Fibroblast of lung (primary cell): ENCODE data around the gene ANKZF1. TPM values are rescaled to one million over a fixed set of nuclear protein-coding genes. Genes with fewer than 3 reads are reported as not detected.

Experiments used
- DNase-seq, 2 donors: peaks; one replicate each; pipeline versions ENCODE4 v3.0.0 to v3.0.0-alpha.2; 2010; ENCODE audit warnings: low read depth in 2 of 2
- H2AFZ ChIP-seq: 2 replicates; pipeline ENCODE4 v1.5.1; 2012; ENCODE audit warnings: low read length, control low read depth, inconsistent platforms
- H3K27ac ChIP-seq: 2 replicates; pipeline ENCODE4 v1.5.1; 2011; ENCODE audit warnings: low read length, control low read depth; ENCODE audit not compliant: insufficient read depth
- H3K27me3 ChIP-seq: 2 replicates; pipeline ENCODE4 v1.5.1; 2011; ENCODE audit warnings: mild to moderate bottlenecking, low read length; ENCODE audit not compliant: control insufficient read depth, insufficient read depth
- H3K36me3 ChIP-seq: 2 replicates; pipeline ENCODE4 v1.5.1; 2011; ENCODE audit warnings: low read length; ENCODE audit not compliant: control insufficient read depth, insufficient read depth
- H3K4me1 ChIP-seq: 2 replicates; pipeline ENCODE4 v1.5.1; 2011; ENCODE audit warnings: low read length; ENCODE audit not compliant: control insufficient read depth, insufficient read depth; ENCODE audit errors: extremely low read depth
- H3K4me2 ChIP-seq: 2 replicates; pipeline ENCODE4 v1.5.1; 2011; ENCODE audit warnings: low read length, control low read depth; ENCODE audit not compliant: insufficient read depth; ENCODE audit errors: extremely low read depth
- H3K4me3 ChIP-seq, 4 experiments: fragments of 200-600 bp in 1 of 4; sonication (generic) in 1 of 4; replicated peaks in 1 of 4; 2 replicates each; pipeline ENCODE4 v1.5.1; 2011 to 2016; ENCODE audit warnings: low read length in 4 of 4, low read depth in 3 of 4, mild to moderate bottlenecking in 3 of 4, control low read depth in 2 of 4, inconsistent platforms in 1 of 4, mixed read lengths in 1 of 4; ENCODE audit not compliant: insufficient read depth in 1 of 4; ENCODE audit errors: control extremely low read depth in 1 of 4
- H3K79me2 ChIP-seq: 2 replicates; pipeline ENCODE4 v1.5.1; 2012; ENCODE audit warnings: mild to moderate bottlenecking, low read length, inconsistent platforms; ENCODE audit not compliant: control insufficient read depth, insufficient read depth
- H3K9ac ChIP-seq: 2 replicates; pipeline ENCODE4 v1.5.1; 2011; ENCODE audit warnings: mild to moderate bottlenecking, low read length, control low read depth; ENCODE audit not compliant: insufficient read depth
- H3K9me3 ChIP-seq: 2 replicates; pipeline ENCODE4 v1.5.1; 2012; ENCODE audit warnings: low read depth, low read length; ENCODE audit not compliant: control insufficient read depth, insufficient read depth
- H4K20me1 ChIP-seq: 2 replicates; pipeline ENCODE4 v1.5.1; 2011; ENCODE audit warnings: low read length; ENCODE audit not compliant: control insufficient read depth, insufficient read depth; ENCODE audit errors: extremely low read depth
- CTCF ChIP-seq, 2 donors: IDR thresholded peaks in 1 of 2; conservative IDR thresholded peaks in 1 of 2; 1 replicate in 1 of 2; 2 replicates in 1 of 2; pipeline ENCODE4 v1.5.1; 2011 to 2012; ENCODE audit warnings: low read length in 2 of 2, control low read depth in 1 of 2, inconsistent platforms in 1 of 2, low read depth in 1 of 2, mild to moderate bottlenecking in 1 of 2
- EZH2 ChIP-seq: IDR thresholded peaks from 2 replicates; pipeline ENCODE4 v1.5.1; 2012; ENCODE audit warnings: low read length, control low read depth, mild to moderate bottlenecking; ENCODE audit errors: missing control alignments
- polyA plus RNA-seq, 2 donors: library from polyadenylated mRNA; depleted of rRNA in 1 of 2; stranded (reverse) in 1 of 2; unstranded in 1 of 2; fragments of >200 nt; gene quantifications; 2 replicates each; pipeline ENCODE4 v1.2.1, GENCODE V29; 2011 to 2012; ENCODE audit warnings: missing spikeins in 1 of 2
- total RNA-seq: library from RNA; depleted of rRNA; stranded (reverse); fragments of >200 nt; gene quantifications from 2 replicates; pipeline ENCODE4 v1.2.1, GENCODE V29; 2014

ANKZF1 gene
- total and polyA plus RNA-seq, 2 donors (not counting 1 experiment from before 2014, with no cell fraction given) = 13.2 to 32.7 TPM

- Histone ChIP-seq H4K20me1 (no peaks in the 10 kb centered on the region), H3K79me2 (no peaks in the 10 kb centered on the region), H3K27ac (no peak overlapping the region), H2AFZ (no peak overlapping the region), H3K9me3 (no peaks in the 10 kb centered on the region), H3K4me1 (peaks cover 8% of the 10 kb centered on the region), H3K4me2 (no peak overlapping the region), H3K9ac (no peak overlapping the region), H3K27me3 (peaks cover 18% of the 10 kb centered on the region), H3K4me3 (no peak overlapping the region), H3K36me3 (no peaks in the 10 kb centered on the region)
- TF ChIP-seq EZH2 (no peak), CTCF (conservative IDR thresholded peaks at IDR 0.05 in 1 of 2, IDR thresholded peaks at IDR 0.05 in 1 of 2; ENCODE audit: low read depth in 1 of 2, low read length in 2 of 2) (no peak)
- no peak for DNase-seq
Measured at GRCh38 chr2:219269362-219270054, 39.9 kb downstream of the ANKZF1 start.

- Histone ChIP-seq H3K4me1 (peaks cover 12% of the 10 kb centered on the region), H3K4me2 (no peak overlapping the region), H3K9ac (no peak overlapping the region), H3K36me3 (no peaks in the 10 kb centered on the region), H3K4me3 (no peak overlapping the region), H3K9me3 (no peaks in the 10 kb centered on the region), H3K27me3 (peaks cover 18% of the 10 kb centered on the region), H2AFZ (no peak overlapping the region), H4K20me1 (no peaks in the 10 kb centered on the region), H3K79me2 (no peaks in the 10 kb centered on the region), H3K27ac (no peak overlapping the region)
- TF ChIP-seq EZH2 (no peak), CTCF (conservative IDR thresholded peaks at IDR 0.05 in 1 of 2, IDR thresholded peaks at IDR 0.05 in 1 of 2; ENCODE audit: low read depth in 1 of 2, low read length in 2 of 2) (no peak)
- DNase-seq = no peak
Measured at GRCh38 chr2:219270055-219270372, 40.4 kb downstream of the ANKZF1 start.

GRCh38 chr2:219271021-219271420, 41.4 kb downstream of the ANKZF1 start:
- peaks cover 12% of the 10 kb centered on the region for H3K4me1 ChIP-seq

More at GRCh38 chr2:219271021-219271420, 41.4 kb downstream of the ANKZF1 start:
- H3K36me3 ChIP-seq = no peaks in the 10 kb centered on the region
- no peaks in the 10 kb centered on the region for H3K79me2 ChIP-seq
- peaks cover 18% of the 10 kb centered on the region for H3K27me3 ChIP-seq
- no peak for DNase-seq
- H3K27ac ChIP-seq = no peak overlapping the region
- no peak for TF ChIP-seq EZH2
- TF ChIP-seq CTCF (conservative IDR thresholded peaks at IDR 0.05 in 1 of 2, IDR thresholded peaks at IDR 0.05 in 1 of 2; ENCODE audit: low read depth in 1 of 2, low read length in 2 of 2) = no peak
- no peaks in the 10 kb centered on the region for H4K20me1 ChIP-seq
- H3K9me3 ChIP-seq = no peaks in the 10 kb centered on the region
- H3K9ac ChIP-seq = no peak overlapping the region
- H3K4me2 ChIP-seq = no peak overlapping the region
- H2AFZ ChIP-seq = no peak overlapping the region
- H3K4me3 ChIP-seq = no peak overlapping the region
